ENCODE measurements around the gene NEK4. TPM values are rescaled to one million over a fixed set of nuclear protein-coding genes. Genes with fewer than 3 reads are reported as not detected.

Gene NEK4
- total and polyA plus RNA-seq, 2 of the 13 experiments (the other 11 are each of a cell fraction or from before 2014, with no cell fraction given) = 16.5 to 38.0 TPM

- in situ Hi-C loops (cut with HindIII; ENCODE audit: extremely low pct_ligation_motif_present, low pct_unique_long_range_greater_than_20kb) (no loop called here), intact Hi-C loops (cut with micrococcal nuclease; ENCODE audit: unreplicated experiment) (no loop called here)
- H3K36me3 ChIP-seq (replicated peaks in 1 of 2; ENCODE audit: control insufficient read depth in 1 of 2, insufficient read depth in 2 of 2, low read length in 2 of 2) = no peaks in the 10 kb centered on the region
- no peak for DNase-seq (ENCODE audit: low spot score)
- H2AFZ ChIP-seq (ENCODE audit: low read length) = no peak overlapping the region
- WGBS (ENCODE audit: low lambda C conversion rate) = 90% methylated on average over 4 of the region's 6 CpGs
- no peak overlapping the region for H3K4me2 ChIP-seq (ENCODE audit: low read depth, low read length)
- POLR2A ChIA-PET = interaction anchor here (1.2 to 1.5 kb wide), 3 partner anchors 12 to 112 kb away, joined by 3 to 4 read pairs (median 4); no protein-coding TSS in a partner anchor
- H3K4me1 ChIP-seq (ENCODE audit: insufficient read depth, low read length) = peaks cover 64% of the 10 kb centered on the region
- H3K27me3 ChIP-seq (ENCODE audit: control insufficient read depth in 1 of 2, insufficient read depth in 2 of 2, low read length in 2 of 2) = no peaks in the 10 kb centered on the region
- ATAC-seq = no peak
- no peak overlapping the region for H3K4me3 ChIP-seq (replicated peaks in 1 of 3; ENCODE audit: insufficient read depth in 1 of 3, low read depth in 2 of 3, low read length in 3 of 3)
- no peaks in the 10 kb centered on the region for H3K9me3 ChIP-seq (ENCODE audit: low read length)
- H3K79me2 ChIP-seq (ENCODE audit: insufficient read depth, low read length) = no peaks in the 10 kb centered on the region
- TF ChIP-seq RARA (CRISPR knock-in tag; IDR thresholded peaks at IDR 0.05) (no peak), SRSF4 (IDR thresholded peaks at IDR 0.05; ENCODE audit: low read depth, low read length, poor library complexity, severe bottlenecking) (no peak), HINFP (CRISPR knock-in tag; IDR thresholded peaks at IDR 0.05; ENCODE audit: low read depth) (no peak), NR2F2 (IDR thresholded peaks at IDR 0.05; ENCODE audit: borderline replicate concordance, low read depth) (no peak), ZNF503 (CRISPR knock-in tag; IDR thresholded peaks at IDR 0.05) (no peak), TGIF2 (CRISPR knock-in tag; IDR thresholded peaks at IDR 0.05) (no peak), ZNF770 (CRISPR knock-in tag; IDR thresholded peaks at IDR 0.05) (no peak), ZNF564 (CRISPR knock-in tag; IDR thresholded peaks at IDR 0.05) (no peak), TCF7L2 (IDR thresholded peaks at IDR 0.05; ENCODE audit: low read depth, low read length) (no peak), REL (CRISPR knock-in tag; conservative IDR thresholded peaks at IDR 0.05) (no peak), ZEB1 (IDR thresholded peaks at IDR 0.05; ENCODE audit: insufficient replicate concordance, low read depth) (no peak), ZNF619 (CRISPR knock-in tag; IDR thresholded peaks at IDR 0.05) (no peak), RBAK (CRISPR knock-in tag; IDR thresholded peaks at IDR 0.05) (no peak), RBFOX2 (IDR thresholded peaks at IDR 0.05; ENCODE audit: low read depth, low read length) (no peak), ZNF773 (CRISPR knock-in tag; IDR thresholded peaks at IDR 0.05; ENCODE audit: borderline replicate concordance) (no peak), AHR (CRISPR knock-in tag; IDR thresholded peaks at IDR 0.05) (no peak), REXO4 (CRISPR knock-in tag; IDR thresholded peaks at IDR 0.05; ENCODE audit: borderline replicate concordance) (no peak), ZNF563 (CRISPR knock-in tag; IDR thresholded peaks at IDR 0.05) (no peak), ZNF441 (CRISPR knock-in tag; IDR thresholded peaks at IDR 0.05; ENCODE audit: borderline replicate concordance) (no peak)
- H4K20me1 ChIP-seq (ENCODE audit: insufficient read depth, low read length) = no peaks in the 10 kb centered on the region
- H3K27ac ChIP-seq (ENCODE audit: extremely low read length, insufficient read depth, low read length) = no peak overlapping the region
- no TSS peak for BruUV-seq (replicated peaks)
- FAIRE-seq = no peak
- H3K9ac ChIP-seq (ENCODE audit: insufficient read depth, low read depth, low read length) = no peak overlapping the region
- CTCF ChIA-PET (ENCODE audit: low intra/inter-chr PET ratio, low total read pairs) = no interaction called here
These were observed 45.5 kb upstream of the NEK4 start for GRCh38 chr3:52816199-52816598.

All from HepG2 (cell line).